Activated B cell treated with CpG ODN at 0.5 μM for 24 hours (primary cell): ENCODE results near the gene PADI3. TPM values are rescaled to one million over a fixed set of nuclear protein-coding genes. Genes with fewer than 3 reads are reported as not detected.

Source experiments
- ATAC-seq: fragments of 200-7000 bp; cut with Tn5 transposase; one replicate; pipeline ENCODE4 v1.10.0; 2021; ENCODE audit warnings: low read depth, mild to moderate bottlenecking, moderate library complexity
- CTCF ChIA-PET: fragments of 350-600 bp; sonication (Branson Sonifier 250); formaldehyde crosslinking; loops from one replicate; lab custom pipeline; 2021; ENCODE audit warnings: antibody characterized with exemption; lab: Charles Lee
- POLR2A ChIA-PET: fragments of 350-600 bp; sonication (Branson Sonifier 250); formaldehyde crosslinking; loops from one replicate; lab custom pipeline; 2021; ENCODE audit warnings: antibody characterized with exemption; lab: Charles Lee
- DNase-seq: peaks from one replicate; pipeline ENCODE4 v3.0.0; 2022
- H3K27ac Mint-ChIP-seq: one replicate; pipeline ENCODE4 v1.8.0; 2020; ENCODE audit warnings: mixed read lengths
- H3K27me3 Mint-ChIP-seq: one replicate; pipeline ENCODE4 v1.8.0; 2021; ENCODE audit warnings: mixed read lengths
- H3K36me3 Mint-ChIP-seq: one replicate; pipeline ENCODE4 v1.8.0; 2021; ENCODE audit warnings: low read depth, mixed read lengths
- H3K4me1 Mint-ChIP-seq: one replicate; pipeline ENCODE4 v1.8.0; 2021; ENCODE audit warnings: mixed read lengths
- H3K4me3 Mint-ChIP-seq: one replicate; pipeline ENCODE4 v1.8.0; 2020; ENCODE audit warnings: mild to moderate bottlenecking, mixed read lengths
- H3K9me3 Mint-ChIP-seq: one replicate; pipeline ENCODE4 v1.8.0; 2020; ENCODE audit warnings: mixed read lengths
- intact Hi-C: fragments of 100-400 bp; cut with micrococcal nuclease; formaldehyde crosslinking; loops from one replicate; pipeline ENCODE4 v1.15.1; 2024
- total RNA-seq: library from RNA; stranded (reverse); gene quantifications from 2 replicates; pipeline ENCODE4 v1.2.3, GENCODE V29; 2022
- TF ChIP-seq, protein P1 (sequence below): fragments of 200-600 bp; IDR thresholded peaks from one replicate; pipeline ENCODE4 v1.8.0; 2022; ENCODE audit warnings: antibody characterized with exemption, mild to moderate bottlenecking

Gene PADI3
- total RNA-seq, 1 donor from 2014 or later = not detected

DNA sequence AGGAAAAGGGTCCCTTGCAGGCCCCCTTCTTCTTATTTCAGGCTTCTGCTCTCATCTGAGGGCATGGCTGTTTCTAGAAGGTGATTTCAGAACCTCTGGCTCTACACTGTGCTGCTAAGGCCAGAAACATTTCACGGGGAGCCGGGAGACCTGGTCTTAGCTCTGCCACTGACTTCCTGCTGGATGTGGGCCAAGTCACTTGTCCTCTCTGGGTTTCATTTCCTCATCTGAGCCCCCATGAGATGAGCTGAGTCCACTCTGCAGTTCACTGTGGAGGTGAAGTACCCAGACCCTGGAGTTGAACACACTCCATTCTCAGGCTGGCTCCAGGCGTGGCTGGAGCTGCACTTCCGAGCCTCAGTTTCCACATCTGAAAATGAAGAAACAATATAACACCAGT is 41.9 kb upstream of the PADI3 start:
- no peaks in the 10 kb centered on the region for H3K27me3 Mint-ChIP-seq
- peak overlapping the region; percentile 64 for H3K27ac Mint-ChIP-seq
- H3K4me1 Mint-ChIP-seq = peaks cover 25% of the 10 kb centered on the region
- no peaks in the 10 kb centered on the region for H3K36me3 Mint-ChIP-seq
- H3K4me3 Mint-ChIP-seq = peak overlapping the region; percentile 66
- no peaks in the 10 kb centered on the region for H3K9me3 Mint-ChIP-seq
- TF ChIP-seq, protein P1, sequence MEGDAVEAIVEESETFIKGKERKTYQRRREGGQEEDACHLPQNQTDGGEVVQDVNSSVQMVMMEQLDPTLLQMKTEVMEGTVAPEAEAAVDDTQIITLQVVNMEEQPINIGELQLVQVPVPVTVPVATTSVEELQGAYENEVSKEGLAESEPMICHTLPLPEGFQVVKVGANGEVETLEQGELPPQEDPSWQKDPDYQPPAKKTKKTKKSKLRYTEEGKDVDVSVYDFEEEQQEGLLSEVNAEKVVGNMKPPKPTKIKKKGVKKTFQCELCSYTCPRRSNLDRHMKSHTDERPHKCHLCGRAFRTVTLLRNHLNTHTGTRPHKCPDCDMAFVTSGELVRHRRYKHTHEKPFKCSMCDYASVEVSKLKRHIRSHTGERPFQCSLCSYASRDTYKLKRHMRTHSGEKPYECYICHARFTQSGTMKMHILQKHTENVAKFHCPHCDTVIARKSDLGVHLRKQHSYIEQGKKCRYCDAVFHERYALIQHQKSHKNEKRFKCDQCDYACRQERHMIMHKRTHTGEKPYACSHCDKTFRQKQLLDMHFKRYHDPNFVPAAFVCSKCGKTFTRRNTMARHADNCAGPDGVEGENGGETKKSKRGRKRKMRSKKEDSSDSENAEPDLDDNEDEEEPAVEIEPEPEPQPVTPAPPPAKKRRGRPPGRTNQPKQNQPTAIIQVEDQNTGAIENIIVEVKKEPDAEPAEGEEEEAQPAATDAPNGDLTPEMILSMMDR = no peak
- ATAC-seq = peak; percentile 62
- ChIA-PET CTCF (interaction anchor here (1.0 to 1.7 kb wide), 5 partner anchors 27 to 82 kb away, joined by 3 to 8 read pairs (median 4); no protein-coding TSS in a partner anchor), POLR2A (interaction anchor here (0.6 to 1.9 kb wide), 8 partner anchors 7 to 80 kb away, joined by 3 to 7 read pairs (median 5); no protein-coding TSS in a partner anchor)
- intact Hi-C loops = loop anchor here (2.0 kb wide), 1 partner anchor 78 kb away; no protein-coding TSS in a partner anchor
- peak; percentile 27 for DNase-seq

DNA sequence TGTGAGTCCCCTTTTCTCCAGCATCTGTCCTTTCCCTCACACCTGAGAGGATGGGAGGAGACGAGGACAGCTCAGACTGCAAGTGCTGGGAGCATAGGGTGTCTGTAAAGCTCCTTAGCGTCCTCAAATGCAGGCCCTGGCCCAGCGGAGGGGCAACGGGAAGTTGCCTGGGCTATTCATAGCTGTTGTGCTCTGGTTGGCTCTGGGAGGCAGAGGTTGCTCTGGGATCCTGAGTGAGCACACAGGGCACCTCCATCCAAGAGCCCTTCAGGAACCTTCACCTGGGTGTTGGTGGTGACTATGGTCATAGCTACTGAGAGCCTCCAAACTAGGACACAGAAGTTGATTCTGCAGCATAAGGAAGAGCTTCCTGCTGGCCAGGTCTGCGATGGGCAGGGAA is 41.4 kb upstream of the PADI3 start:
- ChIA-PET CTCF (interaction anchor here (1.0 to 1.7 kb wide), 5 partner anchors 27 to 83 kb away, joined by 3 to 8 read pairs (median 4); no protein-coding TSS in a partner anchor), POLR2A (interaction anchor here (0.7 to 1.9 kb wide), 9 partner anchors 8 to 82 kb away, joined by 3 to 12 read pairs (median 5); no protein-coding TSS in a partner anchor)
- peak overlapping the region; percentile 64 for H3K27ac Mint-ChIP-seq
- peaks cover 26% of the 10 kb centered on the region for H3K4me1 Mint-ChIP-seq
- H3K36me3 Mint-ChIP-seq = no peaks in the 10 kb centered on the region
- peak; percentile 4 for ATAC-seq
- H3K27me3 Mint-ChIP-seq = peaks cover 2% of the 10 kb centered on the region
- H3K4me3 Mint-ChIP-seq = peak overlapping the region; percentile 66
- peak; percentile 22 for DNase-seq
- intact Hi-C loops = loop anchor here (2.0 kb wide), 1 partner anchor 79 kb away; no protein-coding TSS in a partner anchor
- no peaks in the 10 kb centered on the region for H3K9me3 Mint-ChIP-seq
- TF ChIP-seq, protein P1 = no peak

DNA sequence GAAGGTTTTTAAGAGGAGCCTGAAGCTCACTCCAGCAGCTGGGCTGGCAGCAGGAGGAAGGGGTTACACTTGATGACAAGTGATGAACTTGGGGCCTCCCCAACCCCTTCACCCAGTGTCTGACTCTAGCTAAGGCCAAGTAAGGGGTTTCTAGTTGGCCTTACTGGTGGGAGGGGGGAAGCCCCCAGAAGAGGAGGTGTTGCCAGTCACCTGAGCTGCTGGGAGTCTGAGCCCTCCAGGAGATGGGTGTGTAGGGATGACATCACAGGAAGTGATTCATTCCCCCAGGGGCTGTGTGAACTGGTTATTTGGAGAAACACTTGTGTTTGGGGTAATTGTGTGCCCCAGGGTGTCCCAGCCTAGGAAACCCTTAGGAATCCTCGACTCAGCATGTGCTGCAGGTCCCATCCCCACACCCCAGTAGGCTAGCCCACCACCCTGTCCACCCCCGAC is 40.9 kb upstream of the PADI3 start:
- Mint-ChIP-seq H3K4me1 (peaks cover 30% of the 10 kb centered on the region), H3K36me3 (no peaks in the 10 kb centered on the region), H3K4me3 (peak overlapping the region; percentile 42), H3K27ac (peak overlapping the region; percentile 64), H3K9me3 (no peaks in the 10 kb centered on the region), H3K27me3 (peaks cover 5% of the 10 kb centered on the region)
- ATAC-seq (peak; percentile 83), DNase-seq (peak; percentile 43)
- intact Hi-C loops = loop anchor here (1.0 to 2.0 kb wide), 2 partner anchors 67 to 79 kb away; no protein-coding TSS in a partner anchor
- POLR2A ChIA-PET = interaction anchor here (0.6 to 1.9 kb wide), 9 partner anchors 8 to 230 kb away, joined by 3 to 12 read pairs (median 6); no protein-coding TSS in a partner anchor
- CTCF ChIA-PET = interaction anchor here (1.3 to 1.7 kb wide), 4 partner anchors 29 to 83 kb away, joined by 3 to 8 read pairs (median 4); no protein-coding TSS in a partner anchor
- TF ChIP-seq, protein P1 = no peak

DNA sequence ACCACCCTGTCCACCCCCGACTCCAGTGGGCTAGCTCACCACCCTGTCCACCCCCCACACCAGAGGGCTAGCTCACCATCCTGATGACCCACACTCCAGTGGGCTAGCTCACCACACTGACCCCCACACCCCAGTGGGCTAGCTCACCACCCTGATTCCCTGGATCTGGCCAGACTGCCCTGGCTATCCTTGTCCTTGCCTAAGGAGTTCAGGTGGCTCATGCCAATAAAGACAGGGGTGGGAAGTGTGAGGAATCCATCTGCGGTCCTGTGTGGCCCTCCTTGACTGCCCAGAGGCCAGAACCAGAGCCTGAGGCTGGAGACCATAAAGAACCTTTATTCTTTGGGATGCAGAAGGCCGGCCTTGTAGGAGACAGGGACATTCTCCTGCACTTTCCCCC is 40.4 kb upstream of the PADI3 start:
- ChIA-PET POLR2A (interaction anchor here (0.6 to 1.9 kb wide), 4 partner anchors 60 to 229 kb away, joined by 3 to 12 read pairs (median 7); no protein-coding TSS in a partner anchor), CTCF (interaction anchor here (1.6 to 1.7 kb wide), 2 partner anchors 28 to 83 kb away, joined by 5 to 8 read pairs; no protein-coding TSS in a partner anchor)
- H3K27ac Mint-ChIP-seq = peak overlapping the region; percentile 64
- H3K9me3 Mint-ChIP-seq = no peaks in the 10 kb centered on the region
- H3K4me1 Mint-ChIP-seq = peaks cover 31% of the 10 kb centered on the region
- H3K36me3 Mint-ChIP-seq = no peaks in the 10 kb centered on the region
- intact Hi-C loops = loop anchor here (1.0 kb wide), 1 partner anchor 67 kb away; no protein-coding TSS in a partner anchor
- peaks cover 9% of the 10 kb centered on the region for H3K27me3 Mint-ChIP-seq
- DNase-seq (no peak), ATAC-seq (no peak)
- H3K4me3 Mint-ChIP-seq = no peak overlapping the region
- TF ChIP-seq, protein P1 = no peak

DNA sequence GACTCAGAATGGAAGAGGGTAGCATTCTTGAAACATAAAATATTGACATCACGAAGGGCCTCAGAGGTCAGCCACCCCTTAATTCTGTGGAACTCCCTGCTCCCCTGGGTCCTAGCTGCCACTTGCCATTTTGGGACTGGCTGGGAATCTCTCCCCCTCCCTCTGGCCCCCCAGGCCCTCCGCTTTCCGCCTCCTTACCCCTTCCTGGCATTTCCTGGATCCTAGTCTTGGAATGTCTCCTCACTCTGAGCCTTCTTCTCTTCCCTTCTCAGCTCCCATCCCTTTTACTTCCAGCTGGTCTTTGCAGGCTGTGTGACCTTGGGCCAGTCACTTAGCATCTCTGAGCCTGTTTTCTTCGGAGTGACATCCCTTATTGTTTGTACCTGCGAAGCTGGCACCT is 39.5 kb upstream of the PADI3 start:
- CTCF ChIA-PET = no interaction called here

More for the DNA sequence above, 39.5 kb upstream of the PADI3 start:
- H3K27ac Mint-ChIP-seq = no peak overlapping the region
- peaks cover 17% of the 10 kb centered on the region for H3K27me3 Mint-ChIP-seq
- ATAC-seq (no peak), DNase-seq (no peak)
- TF ChIP-seq, protein P1 = no peak
- no peaks in the 10 kb centered on the region for H3K36me3 Mint-ChIP-seq
- peaks cover 31% of the 10 kb centered on the region for H3K4me1 Mint-ChIP-seq
- no peaks in the 10 kb centered on the region for H3K9me3 Mint-ChIP-seq
- intact Hi-C loops = no loop called here
- POLR2A ChIA-PET = no interaction called here
- H3K4me3 Mint-ChIP-seq = no peak overlapping the region
